HG02623 (cell line): Measurements from ENCODE around the gene GALNTL6.

Experiments
- ATAC-seq: cut with Tn5 transposase; IDR thresholded peaks from one replicate; pipeline ENCODE4 v1.9.1; 2021; ENCODE audit warnings: moderate library complexity; ENCODE audit not compliant: unreplicated experiment

GALNTL6 gene

GRCh38 chr4:171876636-171877035, 63.4 kb downstream of the GALNTL6 start:
- no peak for ATAC-seq

GRCh38 chr4:171880136-171880535, 66.9 kb downstream of the GALNTL6 start:
- no peak for ATAC-seq

GRCh38 chr4:171889681-171890080, 76.5 kb downstream of the GALNTL6 start:
- no peak for ATAC-seq

GRCh38 chr4:171891038-171891437, 77.8 kb downstream of the GALNTL6 start:
- ATAC-seq, result no peak

- ATAC-seq, result no peak
These were observed 83.2 kb downstream of the GALNTL6 start for GRCh38 chr4:171896426-171896825.

- no peak for ATAC-seq
These were observed 106.1 kb downstream of the GALNTL6 start for GRCh38 chr4:171919314-171919713.

- ATAC-seq, result no peak
These were observed 107.7 kb downstream of the GALNTL6 start for GRCh38 chr4:171920901-171921300.

GRCh38 chr4:171924746-171925376, 111.7 kb downstream of the GALNTL6 start:
- no peak for ATAC-seq

GRCh38 chr4:171928336-171928735, 115.1 kb downstream of the GALNTL6 start:
- no peak for ATAC-seq

- ATAC-seq, result no peak
These were observed 116.3 kb downstream of the GALNTL6 start for GRCh38 chr4:171929477-171929876.

GRCh38 chr4:171929907-171930306, 116.7 kb downstream of the GALNTL6 start:
- no peak for ATAC-seq

GRCh38 chr4:171932238-171932637, 119.0 kb downstream of the GALNTL6 start:
- no peak for ATAC-seq

GRCh38 chr4:171940656-171941055, 127.5 kb downstream of the GALNTL6 start:
- ATAC-seq, result no peak

GRCh38 chr4:171947400-171947799, 134.2 kb downstream of the GALNTL6 start:
- ATAC-seq, result no peak

GRCh38 chr4:171948038-171948437, 134.8 kb downstream of the GALNTL6 start:
- no peak for ATAC-seq

- no peak for ATAC-seq
These were observed 141.4 kb downstream of the GALNTL6 start for GRCh38 chr4:171954650-171955049.

GRCh38 chr4:171956678-171957077, 143.5 kb downstream of the GALNTL6 start:
- ATAC-seq, result no peak

GRCh38 chr4:171962110-171962509, 148.9 kb downstream of the GALNTL6 start:
- ATAC-seq, result no peak

- no peak for ATAC-seq
These were observed 153.2 kb downstream of the GALNTL6 start for GRCh38 chr4:171966356-171966755.

- no peak for ATAC-seq
These were observed 165.0 kb downstream of the GALNTL6 start for GRCh38 chr4:171978216-171978615.

- no peak for ATAC-seq
These were observed 166.3 kb downstream of the GALNTL6 start for GRCh38 chr4:171979461-171979860.

- ATAC-seq, result no peak
These were observed 168.0 kb downstream of the GALNTL6 start for GRCh38 chr4:171981185-171981584.
